Measurements from ENCODE around the gene RAB24.

DNA sequence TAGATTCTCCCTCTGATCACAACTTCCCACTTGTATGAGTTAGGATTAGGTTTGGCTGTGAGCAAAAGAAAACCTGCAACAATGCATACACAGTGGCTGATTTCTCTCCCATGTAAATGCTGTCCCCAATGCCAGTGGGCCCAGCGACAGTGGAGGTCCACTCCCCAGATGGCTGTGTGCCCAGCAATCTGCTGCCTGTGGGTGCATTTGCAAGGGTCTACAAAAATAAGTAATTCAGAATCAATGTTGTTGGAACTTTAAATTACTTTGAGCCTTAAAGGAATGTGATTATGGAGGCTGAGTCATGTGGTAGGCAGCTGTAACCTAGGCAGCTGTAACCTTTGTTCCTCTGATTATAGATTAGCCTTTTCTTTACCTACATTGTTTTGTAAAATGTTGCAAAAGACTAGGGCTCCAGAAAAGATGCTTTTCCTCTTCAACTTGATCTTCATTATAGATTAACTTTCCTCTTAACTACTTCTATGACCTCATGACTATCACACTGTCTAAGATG lies 22.4 kb upstream of the RAB24 start:
- TF ChIP-seq, protein P1, sequence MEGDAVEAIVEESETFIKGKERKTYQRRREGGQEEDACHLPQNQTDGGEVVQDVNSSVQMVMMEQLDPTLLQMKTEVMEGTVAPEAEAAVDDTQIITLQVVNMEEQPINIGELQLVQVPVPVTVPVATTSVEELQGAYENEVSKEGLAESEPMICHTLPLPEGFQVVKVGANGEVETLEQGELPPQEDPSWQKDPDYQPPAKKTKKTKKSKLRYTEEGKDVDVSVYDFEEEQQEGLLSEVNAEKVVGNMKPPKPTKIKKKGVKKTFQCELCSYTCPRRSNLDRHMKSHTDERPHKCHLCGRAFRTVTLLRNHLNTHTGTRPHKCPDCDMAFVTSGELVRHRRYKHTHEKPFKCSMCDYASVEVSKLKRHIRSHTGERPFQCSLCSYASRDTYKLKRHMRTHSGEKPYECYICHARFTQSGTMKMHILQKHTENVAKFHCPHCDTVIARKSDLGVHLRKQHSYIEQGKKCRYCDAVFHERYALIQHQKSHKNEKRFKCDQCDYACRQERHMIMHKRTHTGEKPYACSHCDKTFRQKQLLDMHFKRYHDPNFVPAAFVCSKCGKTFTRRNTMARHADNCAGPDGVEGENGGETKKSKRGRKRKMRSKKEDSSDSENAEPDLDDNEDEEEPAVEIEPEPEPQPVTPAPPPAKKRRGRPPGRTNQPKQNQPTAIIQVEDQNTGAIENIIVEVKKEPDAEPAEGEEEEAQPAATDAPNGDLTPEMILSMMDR (IDR thresholded peaks at IDR 0.05 in 4 of 5, conservative IDR thresholded peaks at IDR 0.05 in 1 of 5): no peak
- TF ChIP-seq POLR2A (IDR thresholded peaks at IDR 0.05): no peak

Measured in gastrocnemius medialis (tissue), 4 donors.